Fibroblast of pulmonary artery (primary cell): ENCODE results near the gene FBLN1.
A peak's percentile ranks its signal among the peaks of the same experiment; 100 is the strongest.

ENCODE experiments used
- DNase-seq: peaks from one replicate; pipeline ENCODE4 v3.0.0-alpha.2; 2010; ENCODE audit warnings: low read depth
- H3K4me3 ChIP-seq: replicated peaks from 2 replicates; pipeline ENCODE4 v1.5.1; 2011; ENCODE audit warnings: low read depth, mild to moderate bottlenecking, control low read depth, low read length, moderate library complexity
- TF ChIP-seq, protein P1 (sequence below): IDR thresholded peaks from 2 replicates; pipeline ENCODE4 v1.5.1; 2011; ENCODE audit warnings: mild to moderate bottlenecking, control low read depth, low read length, inconsistent platforms; ENCODE audit errors: missing control alignments

The FBLN1 gene

DNA sequence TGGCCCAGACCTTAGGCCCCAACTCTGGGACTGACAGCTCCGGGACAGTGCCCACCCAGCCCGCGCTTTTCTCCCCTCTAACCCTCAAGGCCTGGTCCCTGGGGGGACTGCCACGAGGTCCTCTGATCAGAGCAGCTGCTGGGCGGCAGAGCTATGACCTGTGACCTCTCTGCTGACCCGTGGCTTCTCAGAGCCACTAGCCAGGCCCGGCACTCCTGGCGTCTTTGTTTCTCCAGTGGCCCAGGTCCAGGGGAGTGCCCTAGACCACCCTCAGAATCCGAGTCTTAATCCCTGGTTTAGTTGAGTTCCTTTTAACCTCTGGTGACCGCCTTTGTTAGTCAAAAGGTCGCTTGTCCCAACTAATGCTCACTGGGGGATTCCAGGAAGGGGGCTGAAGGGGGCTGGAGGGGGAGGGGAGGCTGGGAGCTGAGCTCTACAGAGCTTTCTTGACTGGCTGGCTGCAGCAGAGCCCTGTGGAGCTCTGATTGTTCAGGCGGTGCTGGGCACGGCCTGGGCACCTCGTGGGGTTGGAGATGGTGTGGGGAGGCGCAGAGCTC lies 1.2 kb downstream of the FBLN1 start:
- DNase-seq, result no peak
- H3K4me3 ChIP-seq, result peak overlapping the region; percentile 51
- TF ChIP-seq, protein P1, sequence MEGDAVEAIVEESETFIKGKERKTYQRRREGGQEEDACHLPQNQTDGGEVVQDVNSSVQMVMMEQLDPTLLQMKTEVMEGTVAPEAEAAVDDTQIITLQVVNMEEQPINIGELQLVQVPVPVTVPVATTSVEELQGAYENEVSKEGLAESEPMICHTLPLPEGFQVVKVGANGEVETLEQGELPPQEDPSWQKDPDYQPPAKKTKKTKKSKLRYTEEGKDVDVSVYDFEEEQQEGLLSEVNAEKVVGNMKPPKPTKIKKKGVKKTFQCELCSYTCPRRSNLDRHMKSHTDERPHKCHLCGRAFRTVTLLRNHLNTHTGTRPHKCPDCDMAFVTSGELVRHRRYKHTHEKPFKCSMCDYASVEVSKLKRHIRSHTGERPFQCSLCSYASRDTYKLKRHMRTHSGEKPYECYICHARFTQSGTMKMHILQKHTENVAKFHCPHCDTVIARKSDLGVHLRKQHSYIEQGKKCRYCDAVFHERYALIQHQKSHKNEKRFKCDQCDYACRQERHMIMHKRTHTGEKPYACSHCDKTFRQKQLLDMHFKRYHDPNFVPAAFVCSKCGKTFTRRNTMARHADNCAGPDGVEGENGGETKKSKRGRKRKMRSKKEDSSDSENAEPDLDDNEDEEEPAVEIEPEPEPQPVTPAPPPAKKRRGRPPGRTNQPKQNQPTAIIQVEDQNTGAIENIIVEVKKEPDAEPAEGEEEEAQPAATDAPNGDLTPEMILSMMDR, result no peak

DNA sequence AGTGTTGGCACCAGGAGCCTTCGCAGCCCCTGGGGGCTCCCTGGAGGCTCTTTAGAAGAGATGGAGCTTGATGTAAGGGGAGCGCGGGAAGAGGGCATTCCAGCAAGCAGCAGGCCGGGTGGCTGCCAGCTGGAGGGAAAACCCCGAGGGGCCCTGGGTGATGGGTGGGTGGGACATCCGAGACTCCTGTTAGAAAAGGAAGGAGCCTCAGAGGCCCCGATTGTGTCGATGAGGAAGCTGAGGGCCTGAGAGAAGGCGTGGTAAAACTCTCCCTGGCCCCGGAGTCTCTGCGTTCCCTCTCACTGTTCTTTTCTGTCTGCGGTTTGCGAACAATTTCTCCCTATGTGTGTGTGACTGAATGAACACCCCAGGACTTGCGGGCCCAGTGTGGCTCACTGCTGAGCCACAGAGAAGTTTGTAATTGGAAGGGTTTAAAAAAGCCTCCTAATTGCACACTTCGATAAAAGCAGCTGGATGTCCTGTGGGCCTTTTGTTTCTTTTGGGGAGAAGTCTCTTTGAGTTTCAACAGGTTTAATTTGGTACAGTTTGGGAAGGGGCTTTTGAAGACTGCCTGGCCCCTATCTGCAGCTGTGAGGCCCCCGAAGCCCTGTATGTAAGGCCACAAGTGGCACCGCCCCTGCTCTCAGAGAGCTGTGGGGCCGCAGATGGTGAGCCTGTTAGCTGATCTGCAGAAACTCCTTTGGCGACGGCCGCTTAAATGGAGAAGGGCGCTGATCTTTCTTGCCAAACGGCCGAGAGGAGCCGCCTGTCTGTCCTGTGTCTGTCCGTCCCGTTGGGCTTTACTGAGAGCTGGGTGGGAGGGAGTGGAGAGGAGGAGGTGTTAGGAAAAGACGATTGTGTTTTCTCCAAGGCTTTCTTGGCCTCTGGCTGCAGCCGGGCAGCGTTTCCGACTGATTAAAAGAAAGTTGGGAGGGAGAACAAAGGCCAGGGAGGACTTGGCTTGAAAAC lies 2.0 kb downstream of the FBLN1 start:
- H3K4me3 ChIP-seq, result peak overlapping the region; percentile 51
- peak; percentile 55 for DNase-seq
- TF ChIP-seq, protein P1, result no peak

DNA sequence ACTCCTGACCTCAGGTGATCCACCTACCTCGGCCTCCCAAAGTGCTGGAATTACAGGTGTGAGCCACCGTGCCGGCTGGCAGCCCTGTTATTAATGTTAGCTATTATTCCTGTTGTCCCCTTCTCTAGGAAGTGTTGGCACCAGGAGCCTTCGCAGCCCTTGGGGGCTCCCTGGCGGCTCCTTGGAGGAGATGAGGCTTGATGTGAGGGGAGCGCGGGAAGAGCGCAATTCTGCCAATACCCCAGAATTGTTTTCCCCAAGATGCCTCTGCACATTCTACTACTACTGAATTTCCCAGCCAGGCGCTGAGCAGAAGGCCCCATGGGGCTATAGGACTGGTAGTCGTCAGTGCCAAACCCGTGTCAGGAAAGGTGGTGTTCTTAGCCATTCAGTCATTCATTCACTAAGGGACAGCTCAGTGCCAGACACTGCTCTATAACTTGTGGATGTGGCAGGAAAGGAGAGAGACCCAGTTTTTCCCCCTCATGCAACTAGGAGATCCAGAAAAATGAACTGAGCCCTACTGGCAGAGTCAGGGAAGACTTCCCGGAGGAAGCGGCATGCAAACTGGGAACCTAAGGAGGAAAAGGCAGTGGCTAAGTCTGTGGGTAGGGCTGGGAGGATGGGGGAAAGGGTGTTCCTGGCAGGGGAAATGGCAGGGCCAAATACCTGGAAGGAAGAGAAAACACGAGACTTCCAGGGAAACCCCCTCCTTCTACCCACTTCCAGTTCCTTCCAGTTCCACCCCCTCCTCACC lies 3.5 kb downstream of the FBLN1 start:
- no peak for DNase-seq
- no peak overlapping the region for H3K4me3 ChIP-seq
- TF ChIP-seq, protein P1, result no peak

DNA sequence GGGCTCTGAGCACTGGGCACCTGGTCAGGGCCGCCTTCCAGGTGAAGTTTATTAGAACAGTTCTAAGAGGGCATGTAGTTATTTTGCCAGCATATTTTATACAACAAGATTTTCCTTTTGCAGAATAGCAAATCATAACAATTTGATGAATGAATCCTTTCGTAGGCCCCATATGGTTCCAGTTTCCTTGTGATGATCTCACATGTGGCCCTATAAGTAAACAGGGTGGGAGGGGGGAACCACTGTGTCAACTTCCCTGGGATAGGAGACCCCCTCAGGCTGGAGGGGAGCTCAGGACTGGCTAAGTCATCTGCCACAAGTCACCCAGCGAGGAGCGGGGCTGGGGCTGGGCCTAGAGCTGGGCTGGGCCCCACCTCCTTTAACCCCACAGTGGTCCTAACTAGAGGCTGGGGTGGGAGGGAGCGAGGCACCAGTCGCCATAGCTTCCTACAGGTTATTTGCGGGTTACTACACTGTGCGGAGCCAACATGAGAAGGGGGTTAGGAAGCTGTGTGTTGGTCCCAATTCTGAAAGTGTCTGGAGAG lies 4.2 kb downstream of the FBLN1 start:
- DNase-seq, result no peak
- TF ChIP-seq, protein P1, result no peak
- H3K4me3 ChIP-seq, result no peak overlapping the region

DNA sequence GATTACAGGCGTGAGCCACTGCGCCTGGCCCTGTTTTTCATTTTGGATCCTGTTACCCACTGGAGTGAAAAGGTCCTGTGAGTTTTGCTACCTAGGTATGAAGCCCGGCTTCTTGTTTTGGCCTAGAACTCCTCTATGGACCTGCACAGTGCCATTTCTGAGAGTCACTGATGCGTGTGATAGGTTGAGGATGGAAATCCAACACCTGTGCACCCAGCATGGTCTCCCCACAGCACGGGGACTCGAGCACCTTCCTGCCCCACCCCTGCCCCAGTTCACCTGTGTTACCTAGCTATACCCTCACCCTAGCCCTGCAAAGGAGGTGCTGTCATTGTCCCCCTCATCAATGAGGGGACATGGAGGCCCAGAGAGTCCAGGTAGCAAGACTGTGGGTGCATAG lies 5.1 kb downstream of the FBLN1 start:
- H3K4me3 ChIP-seq, result no peak overlapping the region
- no peak for DNase-seq
- TF ChIP-seq, protein P1, result no peak

DNA sequence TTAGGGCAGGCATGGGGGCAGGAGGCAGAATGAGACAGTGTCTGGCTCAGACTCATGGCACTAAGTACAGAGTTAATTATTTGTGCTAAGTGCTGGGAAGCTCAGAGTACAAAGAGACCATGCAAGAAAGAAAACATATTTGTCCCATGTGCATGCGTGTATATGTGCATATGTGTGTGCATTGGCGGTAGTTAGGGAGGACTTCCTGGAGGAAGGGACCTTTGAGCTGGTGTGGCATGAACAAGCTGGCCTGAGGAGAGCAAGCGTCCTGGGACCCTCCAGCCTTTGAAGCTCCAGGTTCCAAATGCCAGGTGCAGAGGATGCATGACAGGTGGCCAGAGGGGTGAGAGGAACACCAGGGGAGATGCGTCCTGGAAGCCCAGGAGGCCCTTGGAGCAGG lies 6.1 kb downstream of the FBLN1 start:
- no peak for DNase-seq
- H3K4me3 ChIP-seq, result no peak overlapping the region
- TF ChIP-seq, protein P1, result no peak
